Renal cortex interstitium (tissue), 11 donors: ENCODE data around the gene ANAPC13. TPM values are rescaled to one million over a fixed set of nuclear protein-coding genes. Genes with fewer than 3 reads are reported as not detected.

ENCODE experiments used
- DNase-seq, 11 donors: peaks; one replicate each; pipeline ENCODE4 v3.0.0-alpha.2; 2013; ENCODE audit warnings: low read depth in 9 of 11, low spot score in 4 of 11; ENCODE audit errors: extremely low read depth in 1 of 11
- polyA plus RNA-seq, 3 donors: library from polyadenylated mRNA; unstranded; fragments of 120-200 nt; gene quantifications; one replicate each; pipeline ENCODE4 v1.2.1, GENCODE V29; 2013; ENCODE audit not compliant: insufficient read length in 3 of 3

The ANAPC13 gene
- polyA plus RNA-seq, 3 donors, result 107 to 150 (median 114) TPM

- DNase-seq, result no peak
Measured at GRCh38 chr3:134468519-134468918, 17.3 kb downstream of the ANAPC13 start.

- no peak for DNase-seq
Measured at GRCh38 chr3:134466331-134466730, 19.5 kb downstream of the ANAPC13 start.

DNA sequence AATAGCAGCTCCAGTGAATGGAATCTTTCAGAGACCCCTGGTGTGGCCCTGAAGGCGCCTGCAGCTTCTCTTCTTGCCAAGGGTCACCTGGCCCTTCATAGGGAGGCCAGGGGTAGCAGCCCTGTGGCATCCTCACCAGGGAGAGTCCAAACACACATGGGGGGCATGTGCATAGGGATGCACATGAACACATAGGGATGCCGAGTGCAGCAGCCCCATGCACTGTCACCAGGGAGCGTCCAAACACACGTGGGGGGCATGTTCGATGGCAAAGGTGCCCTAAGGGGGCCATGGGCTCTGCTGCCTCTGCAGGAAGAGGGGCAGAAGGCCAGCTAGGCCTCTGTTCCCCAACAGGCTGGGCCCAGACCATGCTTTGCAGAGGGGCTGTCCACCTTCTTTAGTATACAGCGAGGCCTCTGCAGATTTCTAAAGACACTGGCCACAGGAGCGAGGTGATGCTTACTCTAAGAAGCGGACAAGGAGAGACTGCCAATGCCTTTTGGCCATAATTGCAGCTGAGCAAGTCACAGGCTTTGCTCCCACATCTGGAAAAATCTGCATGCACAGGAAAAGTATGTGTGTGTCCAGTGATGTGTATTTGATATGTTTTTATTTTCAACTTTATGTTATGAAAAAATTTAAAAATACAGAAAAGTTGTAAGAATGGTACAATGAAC, 21.0 kb downstream of the ANAPC13 start:
- no peak for DNase-seq

DNA sequence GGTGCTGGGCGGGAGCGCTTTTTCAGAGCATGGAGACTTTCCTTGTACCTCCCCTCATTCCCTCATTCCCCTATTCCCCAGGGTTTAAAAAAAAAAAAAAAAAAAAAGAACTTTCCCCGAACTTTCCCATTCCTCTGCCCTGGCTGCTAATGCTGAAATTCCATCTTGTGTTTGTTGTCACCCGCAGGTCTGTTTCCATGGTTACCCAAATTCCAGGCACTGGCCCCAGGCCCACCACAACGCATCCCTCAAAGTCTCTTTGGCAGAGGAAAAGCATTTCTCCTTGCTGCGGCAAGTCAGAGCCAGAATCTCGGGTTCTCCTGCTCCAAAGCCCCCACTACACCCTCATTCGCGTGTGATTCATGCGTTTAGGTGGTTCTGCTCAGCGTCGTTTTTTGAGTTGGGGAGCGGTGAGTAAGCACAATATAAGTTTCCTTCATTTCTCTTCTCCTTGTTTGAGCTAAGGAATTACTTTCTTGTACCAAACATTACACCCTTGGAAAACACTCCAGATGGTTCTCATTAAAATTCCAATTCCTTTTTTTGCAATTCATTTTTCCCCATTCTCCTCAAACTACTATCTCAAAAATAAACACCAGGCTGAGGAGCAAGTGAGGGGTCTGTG, 21.6 kb downstream of the ANAPC13 start:
- DNase-seq, result peak in 10 of 11 donors; percentile 80 to 92 (median 86)

DNA sequence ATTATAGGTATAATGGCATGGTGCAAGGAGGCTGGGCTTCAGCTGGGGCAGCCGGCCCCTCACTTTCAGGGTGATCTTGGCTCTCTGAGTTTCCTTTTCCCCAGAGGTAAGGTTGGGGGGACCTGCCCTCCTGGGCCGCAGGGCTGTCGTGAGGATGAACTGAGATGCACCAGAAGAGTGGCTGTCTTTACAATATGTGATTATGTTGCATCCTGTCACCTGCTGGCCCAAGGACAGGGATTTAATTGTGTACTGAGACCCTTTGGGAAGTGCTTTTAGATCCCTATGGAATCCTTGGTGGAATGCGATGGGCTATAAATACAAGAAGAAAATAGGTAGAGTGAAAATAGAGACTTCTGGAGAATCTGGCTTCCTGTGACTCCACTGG, 22.1 kb downstream of the ANAPC13 start:
- no peak for DNase-seq

- DNase-seq, result peak in 2 of 11 donors; percentile 29 to 45
Measured at GRCh38 chr3:134462331-134462941, 23.3 kb downstream of the ANAPC13 start.

DNA sequence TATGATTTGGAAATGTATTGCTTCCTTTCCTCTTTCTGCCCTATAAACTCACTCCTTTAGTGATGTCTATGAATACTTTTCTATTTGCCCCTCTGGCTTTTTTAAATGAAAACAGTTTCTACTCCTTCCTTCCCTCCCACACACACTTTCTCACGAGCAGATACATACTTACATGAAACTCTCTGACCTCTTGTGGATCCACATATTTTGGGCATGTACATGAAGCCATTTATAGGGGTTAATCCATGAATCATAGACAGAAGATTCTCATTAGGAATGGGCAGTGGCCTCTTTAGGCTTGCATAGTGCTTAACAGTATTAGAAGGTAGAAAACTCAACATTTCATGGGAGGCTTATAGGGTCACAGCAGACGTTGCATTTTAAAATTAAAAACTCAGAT, 24.8 kb downstream of the ANAPC13 start:
- DNase-seq, result no peak

GRCh38 chr3:134459562-134459961, 26.2 kb downstream of the ANAPC13 start:
- no peak for DNase-seq

- DNase-seq, result no peak
Measured at GRCh38 chr3:134458406-134458945, 27.3 kb downstream of the ANAPC13 start.

DNA sequence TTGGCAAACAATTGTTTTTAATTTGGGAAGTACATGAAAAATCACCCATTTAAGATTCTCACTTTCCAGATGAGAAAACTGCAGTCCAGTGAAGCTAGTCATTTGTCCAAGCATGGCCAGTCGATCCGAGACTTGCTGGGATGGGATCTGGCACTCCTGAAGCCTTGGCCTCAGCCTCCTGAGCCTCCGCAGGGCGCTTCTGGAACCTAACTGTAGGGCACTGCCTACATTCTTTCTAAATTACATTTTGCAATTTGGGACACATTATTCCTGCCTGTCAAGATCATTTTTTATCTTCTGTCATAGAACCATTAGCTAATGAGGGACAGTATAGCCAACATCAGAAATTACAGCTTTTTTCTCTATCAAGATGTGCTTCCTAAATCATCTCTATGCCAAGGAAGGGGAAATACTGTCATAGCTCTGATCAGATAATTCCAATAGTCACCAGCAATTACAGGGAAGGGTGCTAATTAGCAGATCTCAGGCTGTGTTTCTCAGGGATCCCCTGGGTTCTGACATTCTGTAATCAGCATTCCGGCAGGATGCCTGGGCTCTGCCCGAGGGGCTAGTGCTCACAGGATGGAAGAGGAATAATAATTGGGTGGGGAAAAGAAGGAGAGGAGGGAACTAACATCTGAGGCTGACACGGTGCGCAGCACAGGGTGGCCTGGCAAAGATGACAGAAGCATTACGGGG, 28.3 kb downstream of the ANAPC13 start:
- DNase-seq, result no peak

DNA sequence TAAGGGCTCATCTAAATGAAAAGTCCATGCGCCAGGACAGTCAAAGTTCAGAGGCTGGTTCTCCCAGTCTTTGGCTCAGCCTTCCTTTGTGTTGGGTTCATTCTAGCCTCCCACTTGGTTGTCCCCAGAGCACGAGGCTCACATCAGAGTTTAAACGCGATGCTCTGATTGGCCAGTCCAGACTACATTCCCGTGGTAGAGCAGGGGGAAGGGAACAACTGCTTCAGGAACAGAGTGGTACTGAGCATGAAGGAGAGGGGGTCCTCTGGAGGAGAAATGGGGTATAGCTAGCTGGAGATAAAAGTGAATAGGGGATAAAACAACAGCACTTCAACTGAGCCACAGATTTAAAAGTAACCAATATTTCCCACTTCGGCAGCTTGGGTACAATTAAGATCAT, 32.2 kb downstream of the ANAPC13 start:
- DNase-seq, result no peak

DNA sequence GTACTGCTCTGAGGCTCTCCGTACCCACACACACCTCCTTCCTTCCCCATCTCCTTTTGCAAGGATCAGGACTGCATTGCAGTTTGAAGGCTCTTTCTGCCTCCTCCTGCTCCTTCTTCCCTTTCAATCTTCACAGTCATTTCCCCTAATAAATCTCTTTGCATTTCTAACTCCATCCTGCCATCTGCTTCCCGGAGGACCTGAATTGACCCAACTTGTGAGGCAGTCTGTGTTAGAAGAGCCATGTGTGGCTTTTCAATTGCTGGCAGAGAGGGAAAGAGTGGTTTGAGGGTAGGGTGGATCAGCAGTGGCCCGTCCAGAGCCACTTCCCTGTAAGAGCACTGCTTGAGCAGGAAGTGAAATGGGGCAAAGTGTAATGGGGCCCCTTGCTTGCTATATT, 35.8 kb downstream of the ANAPC13 start:
- no peak for DNase-seq

GRCh38 chr3:134449277-134449676, 36.5 kb downstream of the ANAPC13 start:
- no peak for DNase-seq

DNA sequence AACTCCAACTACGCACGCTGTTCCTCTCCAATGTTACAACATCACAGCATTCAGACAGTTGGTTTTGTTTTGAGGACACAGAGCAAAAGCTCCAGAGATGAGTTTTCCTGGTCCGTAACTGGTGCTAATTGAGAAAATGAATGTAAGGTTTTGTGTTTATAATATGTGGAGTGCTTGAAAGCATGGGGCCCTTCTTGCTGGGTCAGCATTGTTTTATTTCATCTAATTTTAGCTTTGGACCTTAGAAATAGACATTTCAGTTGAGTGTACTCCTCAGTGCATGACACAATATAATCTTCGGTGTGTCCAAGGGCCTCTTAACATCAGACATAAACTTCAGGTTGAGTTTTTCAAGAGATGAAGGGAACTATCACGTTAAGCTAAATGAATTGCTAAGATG, 37.1 kb downstream of the ANAPC13 start:
- DNase-seq, result no peak

DNA sequence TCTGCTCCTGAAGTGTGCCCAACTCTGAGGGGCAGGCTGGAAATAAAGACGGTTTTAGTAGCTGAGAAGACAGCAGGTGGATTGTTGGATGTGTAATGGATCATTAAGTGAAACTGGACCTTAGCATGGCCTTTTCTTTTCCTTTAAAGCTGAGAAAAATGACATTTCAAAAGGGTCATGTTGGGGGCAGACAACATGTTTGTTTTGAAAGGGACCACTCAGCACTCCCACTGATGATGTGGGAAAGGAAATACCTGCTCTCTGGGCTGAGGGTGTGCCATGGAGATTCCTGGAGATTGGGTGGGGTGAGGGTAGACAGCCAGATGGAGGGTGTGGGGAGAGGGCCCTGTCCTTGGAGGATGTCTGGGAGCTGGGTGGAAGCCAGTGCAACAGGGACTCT, 38.4 kb downstream of the ANAPC13 start:
- DNase-seq, result peak in 1 of 11 donors; percentile 45

GRCh38 chr3:134446800-134447199, 39.0 kb downstream of the ANAPC13 start:
- DNase-seq, result no peak

DNA sequence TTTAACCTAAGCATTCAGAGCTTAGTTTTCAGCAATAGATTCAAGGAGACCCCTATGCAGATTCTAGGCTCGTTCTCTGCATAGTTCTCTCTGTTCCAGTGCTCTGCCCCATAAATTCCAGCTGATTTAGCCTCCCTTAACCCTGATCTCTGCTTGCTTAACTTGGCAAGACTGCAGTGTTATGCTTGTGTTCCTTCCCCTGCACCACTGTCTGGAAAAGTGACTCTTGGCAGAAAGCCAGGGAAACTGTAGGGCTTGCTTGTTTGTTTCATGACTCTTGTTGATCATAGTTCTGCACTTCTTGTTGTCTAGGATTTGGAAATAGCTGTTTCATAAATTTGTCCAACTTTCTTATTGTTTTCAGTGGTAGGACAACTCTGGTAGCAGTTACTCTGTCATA, 40.1 kb downstream of the ANAPC13 start:
- peak in 9 of 11 donors; percentile 49 to 80 (median 65) for DNase-seq

- DNase-seq, result no peak
Measured at GRCh38 chr3:134445095-134445494, 40.7 kb downstream of the ANAPC13 start.

GRCh38 chr3:134441821-134442220, 44.0 kb downstream of the ANAPC13 start:
- no peak for DNase-seq

- DNase-seq, result no peak
Measured at GRCh38 chr3:134441321-134441720, 44.5 kb downstream of the ANAPC13 start.
